Fibroblast of skin of right biceps (primary cell): ENCODE measurements around the gene CLN3.
A peak's percentile ranks its signal among the peaks of the same experiment; 100 is the strongest.
"Not testable (repeated sequence)": the region's sequence is repeated elsewhere in the genome, so short reads cannot be mapped to it uniquely, and the experiment has no call there.

ENCODE experiments used
- DNase-seq: peaks from one replicate; pipeline ENCODE4 v3.0.0-alpha.2; 2013

Gene CLN3

GRCh38 chr16:28513484-28514181 lies 21.8 kb upstream of the CLN3 start:
- DNase-seq: peak; percentile 35

- DNase-seq: no peak
These were observed 20.2 kb upstream of the CLN3 start for GRCh38 chr16:28511801-28512789.

GRCh38 chr16:28511031-28511430 lies 19.2 kb upstream of the CLN3 start:
- no peak for DNase-seq

GRCh38 chr16:28505489-28506137 lies 13.7 kb upstream of the CLN3 start:
- DNase-seq: no peak

GRCh38 chr16:28504707-28505404 lies 13.0 kb upstream of the CLN3 start:
- DNase-seq: no peak

- DNase-seq: no peak
These were observed 11.8 kb upstream of the CLN3 start for GRCh38 chr16:28503470-28504259.

GRCh38 chr16:28502290-28502689 lies 10.4 kb upstream of the CLN3 start:
- no peak for DNase-seq

GRCh38 chr16:28501258-28502232 lies 9.7 kb upstream of the CLN3 start:
- DNase-seq: no peak

- DNase-seq: not testable (repeated sequence)
These were observed 8.8 kb upstream of the CLN3 start for GRCh38 chr16:28500476-28501180.

- DNase-seq: no peak
These were observed 8.0 kb upstream of the CLN3 start for GRCh38 chr16:28499854-28500253.

GRCh38 chr16:28498666-28499381 lies 7.0 kb upstream of the CLN3 start:
- DNase-seq: no peak

- no peak for DNase-seq
These were observed 6.2 kb upstream of the CLN3 start for GRCh38 chr16:28497861-28498599.

- no peak for DNase-seq
These were observed 5.5 kb upstream of the CLN3 start for GRCh38 chr16:28497386-28497785.

GRCh38 chr16:28496844-28497243 lies 5.0 kb upstream of the CLN3 start:
- DNase-seq: no peak

- DNase-seq: no peak
These were observed 4.2 kb upstream of the CLN3 start for GRCh38 chr16:28495795-28496749.

GRCh38 chr16:28495098-28495793 lies 3.4 kb upstream of the CLN3 start:
- no peak for DNase-seq
